ENCODE data around the gene HSPB9. TPM values are rescaled to one million over a fixed set of nuclear protein-coding genes. Genes with fewer than 3 reads are reported as not detected.

Gene HSPB9
- total RNA-seq, 2 experiments from 2014 or later, result 0.13 TPM; not detected in 1

DNA sequence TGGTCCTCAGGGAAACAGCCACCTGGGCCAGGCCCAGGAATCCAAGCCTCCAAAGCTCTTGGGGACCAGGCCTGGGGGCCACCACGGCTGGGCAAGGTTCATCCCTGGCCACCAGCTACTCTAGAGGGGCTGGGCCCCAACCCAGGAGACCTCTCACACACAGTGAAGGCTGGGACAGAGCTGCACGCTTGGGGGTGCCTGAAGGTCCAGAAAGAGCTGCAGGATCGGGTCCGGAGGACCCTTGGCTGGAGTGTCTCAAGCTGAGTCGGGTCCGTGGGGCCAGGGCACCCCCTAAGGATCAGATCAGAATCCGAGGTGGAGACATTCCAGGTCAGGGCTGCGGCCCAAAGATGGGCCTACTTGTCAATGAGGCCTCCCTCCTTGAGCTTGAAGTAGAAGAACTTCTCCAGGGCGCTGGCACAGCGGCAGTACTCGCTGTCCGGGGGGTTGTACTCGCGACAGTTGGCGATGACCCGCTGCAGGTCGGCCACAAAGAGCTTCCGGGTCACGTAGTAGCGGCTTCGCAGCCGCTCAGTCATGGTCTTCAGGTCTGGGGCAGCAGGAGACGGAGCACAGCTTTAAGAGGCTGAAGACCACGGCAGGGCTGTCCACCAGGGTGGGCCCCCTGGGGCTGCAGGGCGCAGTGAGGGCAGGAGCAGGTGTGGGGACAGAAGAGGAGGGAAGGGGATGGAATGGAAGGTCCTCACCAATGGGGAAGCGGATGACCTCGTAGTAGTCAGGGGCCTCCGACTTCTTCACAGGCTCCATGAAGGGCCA is 9.1 kb upstream of the HSPB9 start:
- POLR2A ChIA-PET, result interaction anchor here (0.6 to 3.0 kb wide), 7 partner anchors 10 to 147 kb away, joined by 4 to 7 read pairs (median 5); partner anchors contain the start of genes CNP, DNAJC7 and NKIRAS2

DNA sequence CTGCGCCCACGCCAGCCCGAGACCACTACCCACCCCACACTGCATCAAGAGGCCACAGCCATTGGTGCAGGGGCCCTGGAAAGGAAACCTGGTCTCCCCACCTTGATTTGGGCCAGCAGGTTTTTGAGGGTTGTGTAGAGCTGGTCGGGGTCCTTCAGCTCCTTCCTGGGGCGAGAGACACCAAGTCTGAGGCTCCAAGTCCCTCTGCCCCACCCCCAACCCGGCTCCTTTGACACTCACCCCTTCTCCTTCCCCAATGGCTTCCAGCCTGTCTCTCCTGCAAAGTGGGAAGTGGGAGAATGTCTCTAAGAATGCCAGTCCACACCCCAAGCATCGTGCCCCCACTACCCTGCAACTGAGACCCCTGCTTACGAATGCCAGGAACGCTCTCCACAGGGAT is 8.5 kb upstream of the HSPB9 start:
- POLR2A ChIA-PET, result interaction anchor here (1.3 to 1.7 kb wide), 2 partner anchors 94 to 96 kb away, joined by 5 to 6 read pairs; partner anchors contain the start of genes DNAJC7 and NKIRAS2
- CTCF ChIA-PET, result interaction anchor here (1.1 to 4.6 kb wide), 4 partner anchors 47 to 98 kb away, joined by 3 to 29 read pairs (median 4); partner anchors contain the start of genes DNAJC7, KCNH4 and NKIRAS2

More for the DNA sequence above, 9.1 kb upstream of the HSPB9 start:
- CTCF ChIA-PET, result interaction anchor here (0.9 to 4.6 kb wide), 9 partner anchors 46 to 198 kb away, joined by 3 to 29 read pairs (median 4); partner anchors contain the start of genes DNAJC7, KCNH4 and NKIRAS2

DNA sequence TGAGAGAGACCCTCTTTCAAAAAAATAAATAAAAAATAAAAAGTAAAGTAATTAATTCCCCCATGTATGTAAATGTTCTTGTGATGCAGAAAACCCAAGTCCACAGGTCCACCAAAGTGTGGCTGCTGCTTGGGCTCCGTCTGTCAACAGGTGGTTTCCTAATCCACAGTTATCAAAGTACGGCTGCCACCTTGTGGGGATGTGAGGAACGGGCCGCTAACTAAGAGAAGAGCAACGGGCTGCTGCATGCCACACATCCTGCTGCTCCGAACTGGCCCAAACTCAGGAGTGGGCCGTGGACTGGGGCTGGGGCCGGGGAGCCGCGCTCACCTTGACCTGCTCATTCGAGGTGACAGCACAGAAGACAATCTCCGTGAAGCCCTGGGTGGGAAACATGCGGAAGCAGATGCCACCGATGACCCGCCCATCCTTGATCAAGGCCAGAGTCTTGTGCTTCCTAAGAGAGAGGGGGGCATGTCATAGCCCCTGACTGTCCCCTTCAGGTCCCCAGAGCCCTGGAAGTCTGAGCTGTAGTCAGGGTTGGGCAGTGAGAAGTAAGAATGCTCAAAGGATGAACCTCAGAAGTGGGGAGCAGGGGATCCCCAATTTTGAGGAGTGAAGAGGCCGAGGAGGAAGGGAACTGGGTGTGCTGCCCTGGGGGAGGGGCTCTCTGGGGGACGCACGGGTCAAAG is 5.8 kb upstream of the HSPB9 start:
- ChIA-PET CTCF (interaction anchor here (0.8 to 2.5 kb wide), 11 partner anchors 9 to 152 kb away, joined by 3 to 15 read pairs (median 4); partner anchors contain the start of genes GHDC and NKIRAS2), POLR2A (no interaction called here)

DNA sequence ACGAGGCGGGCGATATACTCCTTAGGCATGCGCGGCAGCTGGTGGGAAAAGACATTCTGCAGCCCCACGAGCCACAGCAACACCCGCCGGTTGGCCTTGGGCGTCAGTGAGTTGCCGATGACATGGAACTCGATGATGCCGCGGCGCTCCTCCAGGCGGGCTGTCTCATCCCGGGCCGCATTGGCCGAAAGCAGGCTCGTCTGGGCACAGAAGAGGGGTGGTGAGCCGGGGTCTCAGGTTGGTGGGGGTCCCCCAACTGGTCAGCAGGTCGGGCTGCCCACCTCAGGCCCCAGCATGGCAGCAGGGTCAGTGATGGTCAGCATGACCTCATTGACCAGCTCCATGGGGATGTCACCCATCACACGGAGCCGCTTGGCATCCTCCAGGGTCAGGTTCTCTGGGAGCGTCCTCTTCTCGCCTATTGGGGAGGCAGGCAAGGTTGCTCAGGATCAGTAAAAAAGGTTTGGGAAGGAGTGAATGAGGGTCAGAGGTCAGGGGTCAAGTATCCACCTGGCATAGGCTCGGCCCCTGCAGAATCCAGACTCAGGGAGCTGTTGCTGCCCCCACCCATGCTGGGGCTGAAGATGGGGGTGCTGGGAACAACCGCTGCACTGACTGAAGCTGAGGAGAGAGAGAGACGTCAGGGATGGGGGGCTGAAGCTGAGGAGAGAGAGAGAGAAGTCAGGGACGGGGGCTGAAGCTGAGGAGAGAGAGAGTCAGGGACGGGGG is 5.0 kb upstream of the HSPB9 start:
- ChIA-PET CTCF (interaction anchor here (0.6 to 2.5 kb wide), 14 partner anchors 15 to 187 kb away, joined by 3 to 15 read pairs (median 4); partner anchors contain the start of genes DNAJC7, GHDC, KCNH4 and NKIRAS2), POLR2A (no interaction called here)

DNA sequence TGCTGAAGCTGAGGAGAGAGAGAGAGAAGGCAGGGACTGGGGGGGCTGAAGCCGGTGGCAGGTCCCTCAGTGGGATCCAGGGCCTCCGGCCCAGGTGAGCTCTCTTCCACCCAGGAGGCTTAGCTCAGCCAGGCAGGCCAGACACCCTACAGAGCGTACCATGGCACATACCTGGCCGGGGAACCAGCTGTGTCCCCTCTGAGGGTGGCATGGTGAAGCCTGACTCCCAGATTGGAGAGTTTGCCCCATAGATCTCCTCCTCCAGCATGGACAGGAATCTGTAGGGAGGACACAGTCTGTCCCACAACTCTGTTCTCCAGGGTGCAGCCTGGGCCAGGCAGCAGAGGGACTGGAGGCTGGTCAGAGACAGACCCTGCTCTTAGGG is 4.5 kb upstream of the HSPB9 start:
- ChIA-PET CTCF (interaction anchor here (0.5 to 2.5 kb wide), 12 partner anchors 17 to 273 kb away, joined by 3 to 15 read pairs (median 4); partner anchors contain the start of genes DNAJC7, GHDC, KCNH4 and NKIRAS2), POLR2A (no interaction called here)

DNA sequence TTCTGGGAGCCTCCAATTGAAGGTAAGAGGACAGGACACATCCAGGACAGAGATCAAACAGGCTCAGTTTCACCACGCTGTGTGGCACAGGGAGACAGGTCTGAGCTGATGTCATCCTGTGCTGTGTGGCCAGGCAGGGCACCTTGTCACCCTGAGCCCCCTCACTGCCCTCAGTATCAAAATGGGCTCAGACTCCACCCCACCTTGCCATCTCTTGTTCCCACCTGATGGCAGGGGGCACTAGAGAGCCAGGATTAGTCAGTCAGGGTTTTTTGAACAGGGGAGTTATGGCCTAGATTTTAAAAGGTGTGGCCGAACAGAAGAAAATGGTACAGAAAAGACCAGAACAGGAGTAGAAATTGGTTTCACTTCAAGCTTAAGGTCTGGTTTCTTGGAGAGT is 4.1 kb upstream of the HSPB9 start:
- POLR2A ChIA-PET, result no interaction called here
- CTCF ChIA-PET, result interaction anchor here (0.5 to 2.5 kb wide), 11 partner anchors 51 to 284 kb away, joined by 3 to 15 read pairs (median 4); partner anchors contain the start of genes DNAJC7, GHDC, KCNH4 and NKIRAS2

DNA sequence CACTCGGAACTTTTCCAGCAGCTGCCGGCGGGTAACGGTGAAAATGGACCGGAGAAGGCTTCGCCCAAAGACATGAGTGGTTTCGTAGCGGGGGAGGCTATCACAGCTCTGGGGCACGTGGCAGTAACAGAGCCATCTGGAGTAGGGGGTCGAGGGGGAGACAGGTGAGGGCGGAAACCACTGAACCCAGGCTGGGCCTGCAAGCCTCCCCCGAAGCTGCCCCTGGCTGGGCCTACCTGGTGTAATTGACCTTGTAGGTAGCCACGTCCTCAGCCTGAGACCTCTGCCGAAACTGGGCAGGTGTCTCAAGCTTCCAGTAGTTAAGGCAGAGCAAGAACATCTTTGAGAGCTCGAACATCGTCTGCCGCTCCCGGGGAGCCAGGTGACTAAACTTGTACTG is 3.3 kb upstream of the HSPB9 start:
- CTCF ChIA-PET, result interaction anchor here (0.6 to 2.5 kb wide), 10 partner anchors 19 to 284 kb away, joined by 3 to 15 read pairs (median 3); partner anchors contain the start of genes DNAJC7 and KCNH4
- POLR2A ChIA-PET, result no interaction called here

DNA sequence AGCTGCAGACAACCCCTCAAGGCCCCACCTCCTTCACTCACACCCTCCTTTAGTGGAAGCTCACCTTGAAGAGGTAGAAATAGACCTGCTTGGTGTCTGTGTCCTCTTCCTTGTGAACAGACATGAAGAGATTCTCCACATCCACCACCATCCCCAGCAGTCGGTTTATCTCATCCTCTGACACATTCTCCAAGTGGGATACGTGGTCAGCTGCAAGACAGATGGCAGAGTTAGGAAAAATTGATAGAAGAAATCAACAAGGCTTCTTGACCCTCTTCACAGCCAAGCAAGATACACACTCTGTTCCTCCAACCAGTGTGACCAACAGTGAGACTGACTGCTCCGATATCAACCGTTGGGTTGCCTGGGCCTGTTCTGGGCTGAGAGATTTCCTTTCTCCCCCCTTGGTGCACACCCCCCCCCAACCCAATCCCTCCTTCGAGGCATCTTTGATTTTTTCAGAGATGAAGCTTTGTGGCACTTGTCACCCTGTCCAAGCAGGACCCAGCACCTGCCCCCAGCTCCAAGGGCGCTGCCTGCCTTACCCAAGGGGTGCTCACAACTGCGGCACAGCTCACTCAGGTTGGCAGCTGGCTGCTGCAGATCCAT is 2.3 kb upstream of the HSPB9 start:
- CTCF ChIA-PET, result interaction anchor here (0.6 to 1.9 kb wide), 11 partner anchors 10 to 285 kb away, joined by 3 to 7 read pairs (median 3); partner anchors contain the start of genes DNAJC7 and NKIRAS2
- POLR2A ChIA-PET, result interaction anchor here (0.7 to 1.7 kb wide), 7 partner anchors 8 to 256 kb away, joined by 3 to 7 read pairs (median 4); partner anchors contain the start of genes DHX58, DNAJC7 and NKIRAS2

DNA sequence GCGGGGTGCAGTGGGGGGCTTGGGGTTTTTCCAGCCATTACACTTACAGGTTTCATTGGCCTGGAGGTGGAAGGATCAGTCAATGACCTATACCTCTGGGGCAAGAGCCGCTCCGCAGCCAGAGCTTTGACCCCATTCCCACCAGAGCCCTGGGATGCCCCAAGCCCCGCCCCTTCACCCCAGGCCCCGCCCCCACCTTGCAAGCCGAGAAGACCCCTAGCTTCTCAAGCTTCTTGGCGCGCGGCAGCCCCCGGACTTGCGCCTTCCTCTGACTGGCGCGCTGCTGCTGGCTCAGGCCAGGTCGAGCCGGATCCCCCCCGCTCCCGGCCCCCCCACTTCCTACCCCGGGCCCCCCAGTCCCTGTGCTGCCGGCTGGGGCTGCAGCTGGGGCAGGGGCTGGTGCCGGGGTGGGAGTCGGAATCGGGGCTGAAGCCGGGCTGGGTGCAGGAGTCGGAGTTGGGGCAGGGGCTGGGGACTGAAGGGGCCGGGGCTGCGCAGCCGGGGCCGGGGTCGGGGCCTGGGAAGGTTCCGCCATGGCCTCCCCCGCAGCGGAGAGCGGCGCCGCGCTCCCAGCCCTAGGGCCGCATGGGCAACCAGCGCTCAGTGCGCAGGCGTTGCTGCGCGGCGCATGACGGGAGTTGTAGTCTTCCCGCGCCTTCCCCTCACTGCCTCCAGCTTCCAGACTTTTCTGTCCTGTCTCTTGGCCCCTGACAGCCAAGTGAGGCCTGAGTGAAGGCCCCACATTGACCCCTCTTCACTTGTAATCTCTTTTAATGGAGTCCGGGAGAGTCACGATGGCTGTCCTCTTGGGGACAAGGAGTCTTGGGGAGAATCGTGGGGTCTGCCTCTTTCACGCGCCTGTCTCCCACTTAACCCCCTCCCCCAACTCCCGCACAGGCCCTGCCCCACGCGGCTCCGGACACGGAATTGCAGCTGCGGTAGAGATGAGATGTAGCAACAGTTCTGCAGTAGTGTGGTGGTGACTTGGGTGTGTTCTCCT is 1.5 kb upstream of the HSPB9 start, which contains the start of gene KAT2A:
KAT2A (minus strand) TSS at position 598 of the 1,000 bp plus-strand sequence; CDS start at position 535, 63 bp downstream.
- ChIA-PET CTCF (interaction anchor here (0.6 to 1.9 kb wide), 10 partner anchors 10 to 284 kb away, joined by 3 to 7 read pairs (median 4); partner anchors contain the start of genes DNAJC7 and NKIRAS2), POLR2A (interaction anchor here (0.7 to 1.7 kb wide), 7 partner anchors 8 to 257 kb away, joined by 3 to 7 read pairs (median 4); partner anchors contain the start of genes DHX58, DNAJC7 and NKIRAS2)

DNA sequence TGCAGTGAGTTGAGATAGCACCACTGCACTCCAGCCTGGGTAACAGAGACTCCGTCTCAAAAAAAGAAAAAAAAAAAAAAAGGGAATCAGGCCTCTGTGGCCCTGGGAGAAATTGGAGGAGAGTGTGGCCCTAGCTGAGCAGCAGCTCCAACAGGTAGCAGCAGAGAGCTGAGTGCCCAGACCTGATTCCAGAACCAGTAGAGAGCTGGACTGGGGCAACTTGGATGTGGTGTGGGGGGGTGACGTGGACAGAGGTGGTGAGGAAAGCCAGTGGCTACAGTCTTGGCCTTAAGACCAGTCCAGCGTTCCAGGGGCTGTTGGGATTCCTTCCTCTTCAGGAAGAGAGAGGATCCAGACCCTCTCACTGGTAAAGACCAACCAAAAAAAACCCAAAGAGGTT is 1.7 kb downstream of the HSPB9 start:
- ChIA-PET POLR2A (interaction anchor here (0.6 kb wide), 1 partner anchor 287 kb away, joined by 3 read pairs; no protein-coding TSS in a partner anchor), CTCF (interaction anchor here (0.8 kb wide), 1 partner anchor 82 kb away, joined by 3 read pairs; no protein-coding TSS in a partner anchor)

DNA sequence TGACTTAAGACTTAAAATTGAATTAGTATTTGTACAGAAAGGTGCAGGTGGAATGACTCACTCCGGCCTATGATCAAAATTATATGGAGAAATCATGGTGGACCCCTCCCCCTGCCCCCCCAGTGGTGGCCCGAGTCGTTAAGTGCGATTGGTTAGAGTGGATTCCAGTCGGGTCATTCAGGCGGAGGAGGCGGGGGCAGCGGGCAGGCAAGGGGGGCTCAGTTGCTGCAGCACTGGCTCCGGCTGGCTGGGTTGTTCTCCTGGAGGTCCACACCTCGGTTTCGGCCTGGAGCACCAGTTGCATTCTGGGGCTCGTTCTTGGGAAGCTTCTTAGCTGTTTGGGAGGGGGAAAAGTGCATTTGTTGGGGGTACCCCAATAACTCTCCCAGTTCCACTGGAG is 3.0 kb downstream of the HSPB9 start:
- CTCF ChIA-PET, result no interaction called here
- POLR2A ChIA-PET, result no interaction called here

DNA sequence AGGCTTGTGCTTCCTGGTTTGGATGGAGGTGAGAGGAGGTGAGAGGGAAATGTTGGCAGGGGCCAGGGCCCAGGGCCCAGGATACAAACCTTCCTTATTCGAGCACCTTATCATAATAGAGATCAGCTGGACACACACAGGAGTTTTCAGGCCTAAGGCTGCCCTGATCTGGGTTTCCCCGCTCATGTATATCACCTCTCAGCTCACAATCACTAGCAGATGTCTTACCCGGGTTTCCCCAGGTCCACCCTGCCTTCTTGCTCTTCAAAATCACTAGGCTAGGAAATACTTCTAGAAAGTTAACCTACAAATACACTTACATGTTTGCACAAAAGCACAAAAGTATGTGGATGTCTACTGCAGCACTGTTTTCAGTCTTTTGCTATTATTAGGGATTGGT is 4.2 kb downstream of the HSPB9 start:
- CTCF ChIA-PET, result no interaction called here
- POLR2A ChIA-PET, result no interaction called here

DNA sequence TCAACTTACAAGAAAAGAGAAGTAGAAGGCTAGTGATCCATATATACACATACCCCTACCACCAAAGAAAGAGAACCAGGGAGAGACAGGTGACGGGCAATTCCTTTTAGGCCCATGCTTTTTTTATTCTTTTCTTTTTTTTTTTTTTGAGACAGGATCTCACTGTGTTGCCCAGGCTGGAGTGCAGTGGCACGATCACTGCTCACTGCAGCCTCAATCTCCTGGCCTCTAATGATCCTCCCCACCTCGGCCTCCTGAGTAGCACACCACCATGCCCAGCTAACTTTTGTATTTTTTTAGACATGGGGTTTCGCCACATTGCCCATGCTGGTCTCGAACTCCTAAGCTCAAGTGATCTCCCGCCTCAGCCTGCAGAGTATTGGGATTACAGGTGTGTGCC is 4.8 kb downstream of the HSPB9 start:
- CTCF ChIA-PET, result interaction anchor here (1.2 kb wide), 1 partner anchor 9 kb away, joined by 3 read pairs; no protein-coding TSS in a partner anchor
- POLR2A ChIA-PET, result no interaction called here

DNA sequence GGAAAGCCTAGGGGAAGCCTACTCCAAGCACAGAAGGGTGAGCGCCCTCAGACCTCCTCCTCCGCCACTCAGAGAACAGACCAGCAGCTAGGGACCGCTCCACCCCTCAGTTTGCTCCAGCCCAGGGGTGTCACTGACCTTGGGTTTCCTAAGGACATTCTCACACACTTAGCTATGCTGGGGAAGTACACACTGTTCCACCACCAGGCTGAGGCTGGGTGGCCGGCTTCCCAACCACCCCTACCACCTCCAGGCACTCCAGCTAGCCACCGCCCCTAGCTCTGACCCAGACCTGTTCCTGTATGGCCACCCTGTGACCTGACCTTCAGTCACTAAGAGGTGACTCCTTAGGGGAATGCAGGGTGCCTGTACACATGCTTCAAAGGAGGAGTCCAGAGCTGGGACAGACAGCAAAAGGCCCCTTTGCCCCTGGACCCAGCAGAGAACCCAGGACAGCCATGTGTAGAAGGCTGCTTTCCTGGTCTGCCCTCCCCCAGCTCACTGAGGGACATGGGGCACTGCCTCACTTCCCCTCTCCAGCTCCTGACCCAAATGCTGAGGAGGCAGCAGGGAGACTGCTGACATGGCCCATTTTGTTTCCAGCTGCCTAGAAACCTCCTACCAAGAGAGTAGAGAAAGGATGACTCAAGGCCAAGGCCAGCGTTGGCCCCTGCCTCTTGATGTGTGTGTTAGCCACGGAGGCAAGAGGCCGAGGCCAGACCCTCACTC is 6.7 kb downstream of the HSPB9 start:
- POLR2A ChIA-PET, result interaction anchor here (0.9 to 1.8 kb wide), 2 partner anchors 8 to 17 kb away, joined by 4 to 7 read pairs; partner anchors contain the start of genes DHX58 and KAT2A
- CTCF ChIA-PET, result interaction anchor here (0.6 kb wide), 1 partner anchor 65 kb away, joined by 3 read pairs; no protein-coding TSS in a partner anchor

DNA sequence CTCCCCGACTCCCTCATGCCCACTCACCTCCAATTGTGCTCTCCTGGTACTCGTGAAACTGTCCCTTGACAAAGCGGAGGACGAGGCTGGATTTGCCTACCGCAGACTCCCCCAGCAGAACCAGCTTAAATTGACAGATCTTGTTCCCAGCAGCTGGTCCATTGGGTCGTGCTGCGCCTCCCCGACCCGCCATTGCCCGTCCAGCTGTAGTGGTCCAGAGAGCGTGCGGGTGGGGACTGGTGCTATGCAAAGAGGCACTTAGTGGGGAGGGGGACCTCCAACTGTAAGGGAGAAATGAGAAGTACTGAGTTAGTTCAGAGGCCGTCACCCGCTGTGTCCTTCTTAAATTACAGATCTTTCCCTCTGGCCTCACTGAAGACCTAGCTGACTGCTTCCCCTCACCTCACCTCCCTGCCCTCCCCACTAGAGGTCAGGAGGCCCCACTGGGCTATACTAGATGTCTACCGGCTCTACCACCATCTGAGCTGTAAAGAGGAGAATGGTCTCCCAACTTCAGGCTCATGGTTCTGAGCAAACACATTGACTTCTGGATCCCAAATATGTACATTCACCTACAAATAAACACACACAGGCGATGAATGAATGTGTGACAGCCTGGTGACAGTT is 7.8 kb downstream of the HSPB9 start:
- CTCF ChIA-PET, result interaction anchor here (0.5 to 0.8 kb wide), 2 partner anchors 63 to 295 kb away, joined by 3 to 4 read pairs; no protein-coding TSS in a partner anchor

More for the DNA sequence above, 7.8 kb downstream of the HSPB9 start:
- POLR2A ChIA-PET, result interaction anchor here (0.9 to 1.8 kb wide), 2 partner anchors 9 to 18 kb away, joined by 4 to 7 read pairs; partner anchors contain the start of genes DHX58 and KAT2A
